ENCODE results near the gene SPARCL1. TPM values are rescaled to one million over a fixed set of nuclear protein-coding genes. Genes with fewer than 3 reads are reported as not detected.

The SPARCL1 gene
- total and polyA plus RNA-seq, 4 donors, result 93.2 to 486 (median 358) TPM

- DNase-seq (peak in 2 of 3 donors; percentile 60 to 71), ATAC-seq (ENCODE audit: insufficient read depth, low FRiP score) (no peak)
- H3K36me3 ChIP-seq (ENCODE audit: control insufficient read depth in 4 of 4, insufficient read depth in 4 of 4, low read length in 4 of 4), result peaks cover 0 to 4% (median under 1%) of the 10 kb centered on the region in 4 donors
- no peak overlapping the region for H3K27ac ChIP-seq (ENCODE audit: low read depth in 1 of 2, low read length in 1 of 2)
- H3K9me3 ChIP-seq (ENCODE audit: control insufficient read depth in 4 of 4, insufficient read depth in 3 of 4, low read length in 3 of 4), result no peaks in the 10 kb centered on the region
- no peak overlapping the region for H3K4me3 ChIP-seq
- H3K27me3 ChIP-seq (ENCODE audit: control insufficient read depth in 3 of 3, insufficient read depth in 3 of 3, low read length in 2 of 3), result no peaks in the 10 kb centered on the region
- WGBS, 2 donors, result 49 to 65% methylated on average over 7 of the region's 7 CpGs
- no peak overlapping the region for H3K9ac ChIP-seq (ENCODE audit: insufficient read depth in 1 of 2, low read length in 2 of 2)
- TF ChIP-seq, protein P1, sequence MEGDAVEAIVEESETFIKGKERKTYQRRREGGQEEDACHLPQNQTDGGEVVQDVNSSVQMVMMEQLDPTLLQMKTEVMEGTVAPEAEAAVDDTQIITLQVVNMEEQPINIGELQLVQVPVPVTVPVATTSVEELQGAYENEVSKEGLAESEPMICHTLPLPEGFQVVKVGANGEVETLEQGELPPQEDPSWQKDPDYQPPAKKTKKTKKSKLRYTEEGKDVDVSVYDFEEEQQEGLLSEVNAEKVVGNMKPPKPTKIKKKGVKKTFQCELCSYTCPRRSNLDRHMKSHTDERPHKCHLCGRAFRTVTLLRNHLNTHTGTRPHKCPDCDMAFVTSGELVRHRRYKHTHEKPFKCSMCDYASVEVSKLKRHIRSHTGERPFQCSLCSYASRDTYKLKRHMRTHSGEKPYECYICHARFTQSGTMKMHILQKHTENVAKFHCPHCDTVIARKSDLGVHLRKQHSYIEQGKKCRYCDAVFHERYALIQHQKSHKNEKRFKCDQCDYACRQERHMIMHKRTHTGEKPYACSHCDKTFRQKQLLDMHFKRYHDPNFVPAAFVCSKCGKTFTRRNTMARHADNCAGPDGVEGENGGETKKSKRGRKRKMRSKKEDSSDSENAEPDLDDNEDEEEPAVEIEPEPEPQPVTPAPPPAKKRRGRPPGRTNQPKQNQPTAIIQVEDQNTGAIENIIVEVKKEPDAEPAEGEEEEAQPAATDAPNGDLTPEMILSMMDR (IDR thresholded peaks at IDR 0.05; ENCODE audit: control extremely low read depth, extremely low read depth), result peak; percentile 36
- H3K4me1 ChIP-seq (ENCODE audit: control insufficient read depth in 5 of 5, insufficient read depth in 5 of 5, low read length in 5 of 5), result peaks cover 0 to 4% (median 0%) of the 10 kb centered on the region in 5 donors
These were observed 63.3 kb downstream of the SPARCL1 start for GRCh38 chr4:87465739-87466366.

- Histone ChIP-seq H3K36me3 (ENCODE audit: control insufficient read depth in 4 of 4, insufficient read depth in 4 of 4, low read length in 4 of 4) (peaks cover 0 to 10% (median 5%) of the 10 kb centered on the region in 4 donors), H3K4me1 (ENCODE audit: control insufficient read depth in 5 of 5, insufficient read depth in 5 of 5, low read length in 5 of 5) (peaks cover 0 to 4% (median 0%) of the 10 kb centered on the region in 5 donors), H3K9ac (ENCODE audit: insufficient read depth in 1 of 2, low read length in 2 of 2) (no peak overlapping the region), H3K27me3 (ENCODE audit: control insufficient read depth in 3 of 3, insufficient read depth in 3 of 3, low read length in 2 of 3) (no peaks in the 10 kb centered on the region), H3K4me3 (no peak overlapping the region), H3K9me3 (ENCODE audit: control insufficient read depth in 4 of 4, insufficient read depth in 3 of 4, low read length in 3 of 4) (no peaks in the 10 kb centered on the region), H3K27ac (ENCODE audit: low read depth in 1 of 2, low read length in 1 of 2) (no peak overlapping the region)
- TF ChIP-seq, protein P1 (IDR thresholded peaks at IDR 0.05; ENCODE audit: control extremely low read depth, extremely low read depth), result no peak
- 75 to 88% methylated on average over 2 of the region's 2 CpGs for WGBS, 2 donors
- ATAC-seq (ENCODE audit: insufficient read depth, low FRiP score) (no peak), DNase-seq (no peak)
These were observed 67.1 kb downstream of the SPARCL1 start for GRCh38 chr4:87462102-87462501.

DNA sequence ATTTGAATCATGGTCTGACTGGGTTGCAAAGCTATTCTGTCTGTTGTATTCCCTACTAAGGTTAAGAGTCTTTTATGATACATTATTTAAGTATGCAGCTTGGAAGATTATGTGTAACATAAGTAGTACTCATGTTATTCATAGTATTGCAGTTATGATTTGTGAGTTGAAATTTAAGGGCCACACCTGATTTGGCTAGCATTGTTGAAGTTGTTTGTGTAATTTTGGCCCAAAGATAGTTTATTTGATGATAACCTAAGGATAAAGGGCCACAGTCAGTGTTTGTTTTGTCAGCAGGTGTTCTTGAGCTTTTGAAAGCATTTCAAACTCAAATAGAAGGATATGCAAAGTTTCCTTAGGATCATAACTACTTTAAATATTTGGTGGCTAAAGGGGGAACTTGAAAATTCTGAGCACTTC lies 67.9 kb downstream of the SPARCL1 start:
- H3K36me3 ChIP-seq (ENCODE audit: control insufficient read depth in 4 of 4, insufficient read depth in 4 of 4, low read length in 4 of 4), result peaks cover 0 to 10% (median 5%) of the 10 kb centered on the region in 4 donors
- H3K9me3 ChIP-seq (ENCODE audit: control insufficient read depth in 4 of 4, insufficient read depth in 3 of 4, low read length in 3 of 4), result no peaks in the 10 kb centered on the region
- no peak overlapping the region for H3K27ac ChIP-seq (ENCODE audit: low read depth in 1 of 2, low read length in 1 of 2)
- H3K9ac ChIP-seq (ENCODE audit: insufficient read depth in 1 of 2, low read length in 2 of 2), result no peak overlapping the region
- peaks cover 0 to 4% (median 0%) of the 10 kb centered on the region in 5 donors for H3K4me1 ChIP-seq (ENCODE audit: control insufficient read depth in 5 of 5, insufficient read depth in 5 of 5, low read length in 5 of 5)
- DNase-seq, result peak in 2 of 3 donors; percentile 6 to 15
- TF ChIP-seq, protein P1 (IDR thresholded peaks at IDR 0.05; ENCODE audit: control extremely low read depth, extremely low read depth), result no peak
- no peaks in the 10 kb centered on the region for H3K27me3 ChIP-seq (ENCODE audit: control insufficient read depth in 3 of 3, insufficient read depth in 3 of 3, low read length in 2 of 3)
- ATAC-seq (ENCODE audit: insufficient read depth, low FRiP score), result peak; percentile 61
- no peak overlapping the region for H3K4me3 ChIP-seq
